ENCODE data around the gene ANKRD11.
"Not testable (repeated sequence)": the region's sequence is repeated elsewhere in the genome, so short reads cannot be mapped to it uniquely, and the experiment has no call there.

DNA sequence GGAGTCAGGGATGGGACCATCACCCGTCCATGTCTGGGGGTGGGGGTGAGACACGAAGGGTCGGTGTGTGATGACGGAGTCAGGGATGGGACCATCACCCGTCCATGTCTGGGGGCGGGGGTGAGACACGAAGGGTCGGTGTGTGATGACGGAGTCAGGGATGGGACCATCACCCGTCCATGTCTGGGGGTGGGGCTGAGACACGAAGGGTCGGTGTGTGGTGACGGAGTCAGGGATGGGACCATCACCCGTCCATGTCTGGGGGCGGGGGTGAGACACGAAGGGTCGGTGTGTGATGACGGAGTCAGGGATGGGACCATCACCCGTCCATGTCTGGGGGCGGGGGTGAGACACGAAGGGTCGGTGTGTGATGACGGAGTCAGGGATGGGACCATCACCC lies 69.1 kb downstream of the ANKRD11 start:
- not testable (repeated sequence) for TF ChIP-seq ZNF274 (IDR thresholded peaks at IDR 0.05; ENCODE audit: low read depth, low read length); SUZ12 (IDR thresholded peaks at IDR 0.05; ENCODE audit: extremely low read depth, insufficient read depth, insufficient read length)
